Right renal pelvis (tissue), 4 donors: ENCODE measurements around the gene BAHCC1. TPM values are rescaled to one million over a fixed set of nuclear protein-coding genes. Genes with fewer than 3 reads are reported as not detected.

ENCODE experiments used
- DNase-seq, 4 donors: peaks; one replicate each; pipeline ENCODE4 v3.0.0-alpha.2; 2013; ENCODE audit warnings: low read depth in 4 of 4, low spot score in 3 of 4, missing footprints in 1 of 4
- polyA plus RNA-seq, 4 donors: library from polyadenylated mRNA; unstranded; fragments of 120-200 nt; gene quantifications; one replicate each; pipeline ENCODE4 v1.2.1, GENCODE V29; 2013; ENCODE audit not compliant: insufficient read length in 4 of 4

BAHCC1 gene
- polyA plus RNA-seq, 4 donors: 16.6 to 24.7 (median 18.8) TPM

- peak in 3 of 4 donors; percentile 49 to 67 (median 66) for DNase-seq
Measured at GRCh38 chr17:81471818-81472456, 76.7 kb downstream of the BAHCC1 start.

GRCh38 chr17:81473019-81473418 is 77.8 kb downstream of the BAHCC1 start:
- DNase-seq: no peak

- no peak for DNase-seq
Measured at GRCh38 chr17:81474958-81475357, 79.7 kb downstream of the BAHCC1 start.

- DNase-seq: no peak
Measured at GRCh38 chr17:81476097-81476496, 80.8 kb downstream of the BAHCC1 start.

- DNase-seq: no peak
Measured at GRCh38 chr17:81476635-81477034, 81.4 kb downstream of the BAHCC1 start.

GRCh38 chr17:81477173-81477572 is 81.9 kb downstream of the BAHCC1 start:
- DNase-seq: no peak

- no peak for DNase-seq
Measured at GRCh38 chr17:81478119-81478518, 82.9 kb downstream of the BAHCC1 start.

GRCh38 chr17:81479175-81480071 is 84.2 kb downstream of the BAHCC1 start:
- DNase-seq: no peak

GRCh38 chr17:81480140-81481072 is 85.1 kb downstream of the BAHCC1 start:
- no peak for DNase-seq

GRCh38 chr17:81481073-81481799 is 86.0 kb downstream of the BAHCC1 start:
- DNase-seq: peak; percentile 60 to 74 (median 61)

- DNase-seq: no peak
Measured at GRCh38 chr17:81481815-81482505, 86.7 kb downstream of the BAHCC1 start.

- no peak for DNase-seq
Measured at GRCh38 chr17:81482673-81483072, 87.4 kb downstream of the BAHCC1 start.

GRCh38 chr17:81483085-81483861 is 88.0 kb downstream of the BAHCC1 start:
- DNase-seq: no peak

GRCh38 chr17:81483862-81484194 is 88.6 kb downstream of the BAHCC1 start:
- DNase-seq: no peak

- DNase-seq: peak in 3 of 4 donors; percentile 61 to 77 (median 73)
Measured at GRCh38 chr17:81484195-81484979, 89.1 kb downstream of the BAHCC1 start.

GRCh38 chr17:81486199-81486810 is 91.0 kb downstream of the BAHCC1 start:
- DNase-seq: no peak

- no peak for DNase-seq
Measured at GRCh38 chr17:81487089-81487486, 91.8 kb downstream of the BAHCC1 start.
